ENCODE data around the gene TMEM237.

- no peak for TF ChIP-seq RAD21 (IDR thresholded peaks at IDR 0.05)
- no peak for TF ChIP-seq CTCF (IDR thresholded peaks at IDR 0.05; ENCODE audit: low read depth, low read length, missing input control)
- no peak for TF ChIP-seq TAF1 (conservative IDR thresholded peaks at IDR 0.05)
- no peak for TF ChIP-seq MAX (IDR thresholded peaks at IDR 0.05)
- no peak for TF ChIP-seq EGR1 (IDR thresholded peaks at IDR 0.05; ENCODE audit: low read depth in 2 of 2)
- TF ChIP-seq SP1 (IDR thresholded peaks at IDR 0.05), result no peak
Observed at GRCh38 chr2:201642086-201642578, 1.2 kb downstream of the TMEM237 start.

Data from liver (tissue), 3 donors.